Measurements from ENCODE around the gene GPR162. TPM values are rescaled to one million over a fixed set of nuclear protein-coding genes. Genes with fewer than 3 reads are reported as not detected.

The GPR162 gene
- total and polyA plus RNA-seq, 10 of the 15 experiments (the other 5 are each of a cell fraction or from before 2014, with no cell fraction given), result not detected

- TF ChIP-seq REST (IDR thresholded peaks at IDR 0.05; ENCODE audit: low read depth, low read length), result no peak
- TF ChIP-seq RCOR1 (conservative IDR thresholded peaks at IDR 0.05; ENCODE audit: low read depth, low read length), result no peak
- no peak for TF ChIP-seq SMAD1 (IDR thresholded peaks at IDR 0.05; ENCODE audit: low read depth, partially characterized antibody)
Observed at GRCh38 chr12:6853626-6854025, 32.0 kb downstream of the GPR162 start (continued).

GRCh38 chr12:6854036-6854435, 32.4 kb downstream of the GPR162 start:
- intact Hi-C loops (cut with micrococcal nuclease; ENCODE audit: unreplicated experiment), result loop anchor here (5.0 kb wide), 1 partner anchor 167 kb away; the partner anchor contains the start of gene ZNF384
- FAIRE-seq (no peak), ATAC-seq (no peak), DNase-seq (ENCODE audit: low read depth, low spot score) (no peak)
- Histone ChIP-seq H3K27ac (ENCODE audit: control insufficient read depth, insufficient read depth) (no peak overlapping the region), H3K4me1 (ENCODE audit: control insufficient read depth, insufficient read depth, low read length) (peaks cover 20% of the 10 kb centered on the region), H3K4me2 (ENCODE audit: control insufficient read depth, insufficient read depth) (no peak overlapping the region), H3K9me3 (replicated peaks; ENCODE audit: control insufficient read depth, insufficient read depth, low read length) (no peaks in the 10 kb centered on the region), H3K4me3 (no peak overlapping the region), H3K36me3 (ENCODE audit: control insufficient read depth in 2 of 2, insufficient read depth in 2 of 2, low read length in 1 of 2) (peaks cover 24 to 32% of the 10 kb centered on the region in 2 experiments), H3K79me2 (ENCODE audit: control insufficient read depth, insufficient read depth, low read length) (peaks cover 38% of the 10 kb centered on the region), H2AFZ (ENCODE audit: control insufficient read depth, low read depth, low read length) (no peak overlapping the region), H3K9ac (ENCODE audit: control insufficient read depth, insufficient read depth, low read length) (no peak overlapping the region), H4K20me1 (ENCODE audit: control insufficient read depth, insufficient read depth) (no peaks in the 10 kb centered on the region), H3K27me3 (replicated peaks in 1 of 2; ENCODE audit: control insufficient read depth in 2 of 2, insufficient read depth in 2 of 2, low read length in 1 of 2) (no peaks in the 10 kb centered on the region)
- BruUV-seq (replicated peaks), result no TSS peak
- ChIA-PET POLR2A (interaction anchor here (5.0 to 8.9 kb wide), 2 partner anchors 13 to 18 kb away, joined by 52 to 84 read pairs; partner anchors contain the start of genes SPSB2 and TPI1), CTCF (interaction anchor here (3.4 to 9.9 kb wide), 3 partner anchors 15 to 37 kb away, joined by 22 to 173 read pairs (median 72); partner anchors contain the start of genes SPSB2 and TPI1), RAD21 (ENCODE audit: unreplicated experiment) (interaction anchor here (4.3 to 5.6 kb wide), 2 partner anchors 14 to 19 kb away, joined by 41 to 42 read pairs; partner anchors contain the start of genes SPSB2 and TPI1), SMC1A (ENCODE audit: uncharacterized antibody, unreplicated experiment) (interaction anchor here (1.5 to 4.8 kb wide), 3 partner anchors 13 to 38 kb away, joined by 4 to 42 read pairs (median 26); partner anchors contain the start of genes SPSB2 and TPI1)
- in situ Hi-C loops (cut with MboI), result no loop called here
- WGBS (ENCODE audit: insufficient coverage, insufficient replicate concordance, low lambda C conversion rate, missing lambda C conversion rate), result 77% methylated on average over 6 of the region's 6 CpGs
- TF ChIP-seq YY1 (IDR thresholded peaks at IDR 0.05; ENCODE audit: low read depth, low read length), result no peak
- no peak for TF ChIP-seq ZNF622 (IDR thresholded peaks at IDR 0.05)
- TF ChIP-seq PAX5 (IDR thresholded peaks at IDR 0.05; ENCODE audit: borderline replicate concordance, low read depth, low read length), result no peak
- TF ChIP-seq TARDBP (IDR thresholded peaks at IDR 0.05; ENCODE audit: borderline replicate concordance), result no peak
- TF ChIP-seq PML (IDR thresholded peaks at IDR 0.05; ENCODE audit: low read length), result no peak
- no peak for TF ChIP-seq SMAD5 (IDR thresholded peaks at IDR 0.05; ENCODE audit: low read depth)
- no peak for TF ChIP-seq KLF5 (IDR thresholded peaks at IDR 0.05; ENCODE audit: partially characterized antibody)
- TF ChIP-seq NFYA (IDR thresholded peaks at IDR 0.05; ENCODE audit: borderline replicate concordance, low read depth, low read length), result no peak
- no peak for TF ChIP-seq ZNF592 (IDR thresholded peaks at IDR 0.05)

All from GM12878 (cell line).